Measurements from ENCODE around the gene PLEKHA5. TPM values are rescaled to one million over a fixed set of nuclear protein-coding genes. Genes with fewer than 3 reads are reported as not detected.
"Not testable (repeated sequence)": the region's sequence is repeated elsewhere in the genome, so short reads cannot be mapped to it uniquely, and the experiment has no call there.

The PLEKHA5 gene
- total RNA-seq, 1 donor from 2014 or later: 32.7 TPM

DNA sequence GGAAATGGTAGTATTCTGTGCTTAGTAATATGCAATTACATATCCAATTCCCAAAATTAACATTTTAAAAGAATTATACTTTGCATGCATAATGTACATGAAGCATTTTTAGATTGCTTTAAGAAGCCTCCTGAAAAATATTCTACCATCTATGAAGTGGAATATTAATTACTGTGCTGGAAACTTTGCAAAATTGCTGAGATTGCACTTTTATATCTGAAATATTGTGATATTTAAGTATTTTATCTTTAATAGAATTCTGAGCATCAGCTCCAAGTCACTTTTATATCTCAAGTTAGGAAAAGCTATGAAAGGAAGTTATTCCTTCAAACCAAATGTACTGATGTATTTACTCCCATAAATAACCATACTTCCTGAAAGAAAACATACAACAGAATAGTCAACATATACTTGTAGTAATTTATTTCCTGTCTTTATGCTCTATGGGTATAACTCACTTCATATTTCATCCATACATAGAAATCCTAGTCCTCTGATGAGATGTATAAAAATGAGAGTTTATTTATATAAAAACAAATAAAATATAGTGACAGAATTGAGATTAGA lies 152.7 kb downstream of the PLEKHA5 start:
- no peak for ATAC-seq

DNA sequence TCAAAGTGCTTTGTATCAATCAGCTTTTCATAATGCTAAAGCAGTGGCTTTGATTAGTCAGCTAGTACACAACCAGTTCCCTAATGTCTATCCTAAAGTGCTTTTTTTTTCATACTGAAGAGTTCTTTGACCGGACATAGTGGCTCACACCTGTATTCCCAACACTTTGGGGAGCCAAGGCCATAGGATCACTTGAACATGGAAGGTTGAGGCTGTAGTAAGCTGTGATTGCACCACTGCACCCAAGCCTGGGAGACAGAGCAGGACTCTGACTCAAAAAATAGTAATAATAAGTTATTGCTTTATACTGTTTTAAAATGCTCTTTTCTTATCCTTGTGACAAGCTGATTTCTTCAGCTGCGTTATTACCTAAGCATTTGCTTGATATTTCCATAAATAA lies 155.1 kb downstream of the PLEKHA5 start:
- no peak for ATAC-seq

DNA sequence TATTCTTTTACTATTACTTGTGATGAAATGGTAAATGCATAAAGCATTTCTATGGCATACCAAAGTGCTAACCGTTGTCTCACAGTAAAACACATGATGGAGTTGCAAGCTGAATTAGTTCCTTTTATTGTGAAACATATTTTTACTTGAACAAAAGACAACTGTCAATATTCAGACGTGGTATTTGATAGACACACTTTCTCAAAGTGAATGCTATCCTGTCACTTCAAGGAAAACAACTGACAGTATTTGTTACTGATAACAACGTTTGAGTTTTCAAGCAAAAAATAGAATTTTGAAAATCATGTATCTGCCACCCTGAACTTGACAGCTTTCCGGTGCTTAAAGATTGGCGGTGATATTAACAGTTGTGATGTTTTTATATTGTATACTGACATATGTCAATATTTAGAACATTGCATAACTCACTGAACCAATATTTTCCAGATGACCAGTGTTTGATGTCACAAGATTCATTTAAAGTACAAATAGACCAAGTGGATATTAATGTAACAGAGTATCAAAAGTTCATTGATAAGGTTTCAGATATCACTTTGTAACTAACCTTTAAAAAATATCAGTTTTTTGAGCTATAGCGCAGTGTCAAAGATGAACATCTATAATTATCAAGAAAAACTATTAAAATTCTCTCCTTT lies 156.4 kb downstream of the PLEKHA5 start:
- no peak for ATAC-seq

DNA sequence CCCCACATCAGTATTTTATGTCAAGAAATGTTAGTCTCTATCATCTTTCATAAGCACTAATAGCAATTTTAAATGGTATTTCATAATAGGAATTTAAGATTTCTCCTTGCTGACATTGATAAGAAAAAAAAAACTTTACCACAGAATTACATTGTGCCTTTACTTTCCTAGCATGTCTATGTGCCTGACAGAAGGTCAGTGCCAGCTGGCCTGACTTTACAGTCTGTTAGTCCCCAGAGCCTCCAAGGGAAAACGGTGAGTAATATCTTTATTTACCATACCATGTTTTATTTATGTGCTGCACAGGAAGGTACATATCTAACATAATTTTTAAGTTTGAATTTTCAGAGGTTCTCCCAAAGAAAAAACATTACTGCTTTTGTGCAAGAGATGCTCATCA lies 157.8 kb downstream of the PLEKHA5 start:
- ATAC-seq: no peak

DNA sequence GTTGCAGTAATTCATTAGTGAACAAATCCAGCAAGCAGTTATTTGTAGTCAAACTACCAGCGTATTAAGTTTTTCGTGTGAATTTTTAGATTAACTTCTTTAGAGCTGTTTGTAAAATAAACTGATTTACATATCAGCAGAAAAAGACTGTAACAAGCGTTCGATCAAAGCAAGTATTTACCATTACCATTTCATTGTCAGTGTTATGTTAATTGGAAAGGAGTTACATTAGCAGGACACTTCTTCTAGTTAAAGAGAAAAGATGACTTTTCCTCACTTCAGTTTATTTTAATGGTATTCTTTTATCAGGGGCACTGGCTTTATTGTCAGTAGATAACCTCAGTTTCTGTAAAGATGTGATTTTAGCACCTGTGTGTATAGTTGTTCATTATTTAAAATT lies 158.6 kb downstream of the PLEKHA5 start:
- no peak for ATAC-seq

DNA sequence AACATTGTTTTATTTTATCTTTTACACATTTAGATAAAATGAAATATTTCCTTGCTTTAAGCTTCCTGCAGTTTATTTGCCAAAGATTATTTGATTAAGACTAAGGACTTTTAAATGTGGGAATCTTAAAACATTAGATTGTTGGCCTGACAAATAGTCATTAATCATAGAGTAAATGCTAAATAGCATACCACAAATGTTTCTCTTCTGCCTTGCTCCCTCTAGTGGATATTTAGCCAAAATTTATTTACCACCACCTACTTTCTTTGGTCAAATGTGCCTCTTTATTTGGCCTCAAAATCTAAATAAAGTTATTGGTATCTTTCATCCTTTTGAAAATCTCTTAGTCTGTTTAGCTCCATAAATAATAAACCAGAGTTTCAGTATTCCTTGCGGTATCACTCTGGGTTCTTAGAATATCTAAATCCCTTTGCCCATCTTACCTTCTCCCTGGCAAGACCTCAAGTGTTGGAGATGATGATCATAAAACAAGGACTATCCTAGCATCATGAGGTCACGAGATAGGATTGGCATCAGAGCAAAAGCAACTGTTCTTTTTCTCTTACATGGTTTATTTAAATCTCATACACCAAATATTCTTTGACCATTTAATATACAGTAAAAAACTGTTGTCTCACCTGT lies 159.2 kb downstream of the PLEKHA5 start:
- no peak for ATAC-seq

DNA sequence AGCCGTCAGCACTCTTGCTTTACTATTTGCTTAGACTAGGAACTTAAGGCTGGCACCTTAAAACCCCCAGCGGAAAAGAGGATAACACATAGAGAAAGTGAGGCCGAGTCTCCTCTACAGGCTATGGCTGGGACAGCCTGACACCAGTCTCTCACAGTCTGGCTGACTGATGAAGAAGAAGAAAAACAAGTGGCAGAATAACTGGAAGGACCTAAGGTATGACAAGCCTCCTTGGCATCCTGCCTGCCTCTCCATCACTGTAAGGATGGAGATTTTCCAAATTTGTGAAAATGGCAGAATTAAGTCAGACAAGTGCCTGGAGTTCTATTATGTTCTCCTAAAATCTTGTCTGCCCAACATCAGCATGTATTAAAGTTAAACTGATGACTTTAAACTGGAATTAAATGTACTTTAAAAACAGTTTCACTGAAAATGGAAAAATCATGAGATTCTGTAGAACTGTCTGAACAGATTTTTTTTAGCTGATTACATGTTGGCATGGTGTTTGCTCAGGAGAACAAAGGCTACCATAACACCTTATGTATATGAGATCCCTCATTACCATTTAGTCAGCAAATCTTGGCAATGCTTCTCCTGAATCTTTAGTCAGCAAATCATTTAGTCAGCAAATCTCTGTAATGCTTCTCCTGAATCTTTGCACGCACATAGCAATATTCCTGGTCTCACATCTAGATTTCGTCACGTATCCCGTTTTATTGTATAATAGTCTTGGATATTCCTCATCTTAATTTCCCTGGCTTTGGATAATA lies 169.5 kb downstream of the PLEKHA5 start:
- ATAC-seq: peak; percentile 80

DNA sequence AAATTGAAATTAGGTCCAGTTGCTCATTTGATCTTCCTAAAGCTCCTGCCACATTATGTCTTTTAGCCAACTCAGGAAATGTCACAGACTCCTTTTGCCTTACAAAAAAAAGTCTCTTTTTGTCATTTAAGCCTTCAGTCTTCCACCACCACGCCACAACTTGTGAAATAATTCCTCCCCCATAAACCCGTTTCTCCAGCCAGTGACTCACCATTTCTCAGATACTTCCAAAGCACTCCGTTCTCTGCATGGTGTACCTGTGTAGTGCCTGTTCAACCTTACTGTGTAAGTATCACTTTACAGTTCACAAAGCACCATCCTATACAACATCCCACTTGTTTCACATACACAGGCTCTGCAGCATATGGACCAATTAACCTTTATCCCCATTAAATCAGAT lies 170.2 kb downstream of the PLEKHA5 start:
- ATAC-seq: peak; percentile 92

DNA sequence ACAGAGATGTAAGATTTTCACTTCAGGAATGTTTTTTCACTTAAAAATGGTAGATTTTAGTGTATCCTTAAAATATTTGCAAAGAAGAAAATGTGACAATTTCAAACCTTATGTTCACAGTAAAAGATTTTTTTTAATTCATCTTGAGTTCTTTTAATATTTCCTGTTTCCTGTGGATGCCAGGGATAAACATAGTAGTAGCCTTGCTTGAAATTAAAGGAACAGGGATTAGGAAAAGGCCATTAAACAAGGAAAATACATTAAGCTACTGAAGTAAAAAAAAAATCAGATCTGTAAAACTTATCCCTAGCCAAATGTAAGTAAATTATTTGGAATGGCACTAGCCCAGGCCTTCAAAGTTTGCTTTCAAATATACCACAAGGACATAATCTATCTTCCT lies 171.7 kb downstream of the PLEKHA5 start:
- no peak for ATAC-seq

DNA sequence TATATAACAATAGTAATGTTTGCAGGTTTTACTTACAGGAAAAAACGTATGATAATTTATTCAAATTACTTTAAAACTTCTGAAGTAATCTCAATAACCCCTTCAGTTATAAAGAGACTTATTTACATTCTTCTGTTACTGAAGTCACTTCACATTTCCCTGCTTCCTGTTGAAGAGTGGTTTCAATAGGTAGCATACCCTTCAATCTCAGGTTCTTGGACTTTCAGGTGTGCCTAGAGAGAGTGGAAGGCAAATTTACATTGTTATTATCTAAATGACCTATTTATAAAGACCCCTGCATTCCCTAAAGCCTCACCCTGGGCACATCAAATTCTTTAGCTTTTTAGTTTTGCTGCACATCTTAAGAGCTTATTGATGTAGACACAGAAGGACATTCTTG lies 172.2 kb downstream of the PLEKHA5 start:
- ATAC-seq: no peak

DNA sequence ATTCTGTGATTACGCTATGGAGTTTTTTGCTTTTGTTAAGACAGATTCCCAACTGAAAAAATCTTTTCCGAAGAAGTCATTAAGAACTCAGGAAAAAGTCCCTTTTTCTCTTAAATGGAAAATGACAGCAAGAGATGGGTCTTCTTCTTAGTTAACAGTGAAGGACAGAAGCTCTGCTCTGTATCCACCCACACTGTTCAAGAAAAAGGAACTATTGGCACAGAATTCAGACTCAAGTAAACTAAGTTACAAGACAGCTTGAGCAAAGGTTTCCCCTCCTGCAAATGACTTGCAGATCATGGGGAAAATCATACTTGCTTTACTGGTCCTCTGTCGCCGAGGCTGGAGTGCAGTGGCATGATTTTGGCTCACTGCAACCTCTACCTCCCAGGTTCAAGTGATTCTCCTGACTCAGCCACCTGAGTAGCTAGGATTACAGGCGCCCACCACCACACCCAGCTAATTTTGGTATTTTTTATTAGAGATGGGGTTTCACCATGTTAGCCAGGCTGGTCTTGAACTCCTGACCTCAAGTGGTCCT lies 172.6 kb downstream of the PLEKHA5 start:
- no peak for ATAC-seq

DNA sequence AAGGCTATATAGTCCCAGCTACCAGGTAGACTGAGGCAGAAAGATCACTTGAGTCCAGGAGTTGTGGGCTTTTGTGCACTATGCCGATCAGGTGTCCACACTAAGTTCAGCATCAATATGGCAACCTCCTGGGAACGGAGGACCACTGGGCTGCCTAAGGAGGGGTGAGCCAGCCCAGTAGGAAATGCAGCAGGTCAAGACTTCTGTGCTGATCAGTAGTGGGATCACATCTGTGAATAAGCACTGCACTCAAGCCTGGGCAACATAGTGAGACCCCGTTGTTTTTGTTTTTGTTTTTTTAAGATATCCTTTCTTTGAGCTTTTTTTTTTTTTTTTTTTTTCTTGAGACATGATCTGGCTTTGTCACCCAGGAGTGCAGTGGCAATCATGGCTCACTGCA lies 174.0 kb downstream of the PLEKHA5 start:
- ATAC-seq: no peak

DNA sequence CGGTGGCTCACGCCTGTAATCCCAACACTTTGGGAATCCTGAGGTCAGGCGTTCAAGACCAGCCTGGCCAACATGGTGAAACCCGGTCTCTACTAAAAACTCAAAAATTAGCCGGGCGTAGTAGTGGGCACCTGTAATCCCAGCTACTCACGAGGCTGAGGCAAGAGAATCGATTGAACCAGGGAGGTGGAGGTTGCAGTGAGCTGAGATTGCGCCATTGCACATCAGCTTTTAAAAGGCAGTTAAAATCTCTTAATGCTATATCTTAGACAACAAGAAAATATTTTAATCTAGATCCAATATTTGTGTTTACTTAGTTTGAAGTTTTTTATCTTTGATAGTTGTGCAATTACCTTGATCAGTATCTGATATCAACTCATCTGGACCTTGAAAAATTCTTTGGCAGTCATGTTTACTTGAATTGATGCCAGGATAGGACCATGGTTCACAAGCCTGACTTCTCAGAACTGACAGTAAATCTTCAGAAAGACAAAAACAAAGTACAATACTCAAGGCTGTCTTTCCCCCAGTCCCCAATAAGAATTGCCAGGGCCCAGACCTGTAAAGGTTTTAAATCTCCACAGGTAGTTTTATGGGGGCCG lies 174.7 kb downstream of the PLEKHA5 start:
- ATAC-seq: no peak

DNA sequence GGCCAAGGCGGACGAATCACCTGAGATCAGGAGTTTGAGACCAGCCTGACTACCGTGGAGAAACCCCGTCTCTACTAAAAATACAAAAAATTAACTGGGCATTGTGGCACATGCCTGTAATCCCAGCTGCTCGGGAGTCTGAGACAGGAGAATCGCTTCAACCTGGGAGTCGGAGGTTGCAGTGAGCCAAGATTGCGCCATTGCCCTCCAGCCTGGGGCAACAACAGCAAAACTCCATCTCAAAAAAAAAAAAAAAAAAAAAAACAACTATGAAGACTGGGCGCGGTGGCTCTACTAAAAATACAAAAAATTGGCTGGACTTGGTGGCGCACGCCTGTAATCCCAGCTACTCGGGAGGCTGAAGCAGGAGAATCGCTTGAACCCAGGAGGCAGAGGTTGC lies 176.1 kb downstream of the PLEKHA5 start:
- not testable (repeated sequence) for ATAC-seq

DNA sequence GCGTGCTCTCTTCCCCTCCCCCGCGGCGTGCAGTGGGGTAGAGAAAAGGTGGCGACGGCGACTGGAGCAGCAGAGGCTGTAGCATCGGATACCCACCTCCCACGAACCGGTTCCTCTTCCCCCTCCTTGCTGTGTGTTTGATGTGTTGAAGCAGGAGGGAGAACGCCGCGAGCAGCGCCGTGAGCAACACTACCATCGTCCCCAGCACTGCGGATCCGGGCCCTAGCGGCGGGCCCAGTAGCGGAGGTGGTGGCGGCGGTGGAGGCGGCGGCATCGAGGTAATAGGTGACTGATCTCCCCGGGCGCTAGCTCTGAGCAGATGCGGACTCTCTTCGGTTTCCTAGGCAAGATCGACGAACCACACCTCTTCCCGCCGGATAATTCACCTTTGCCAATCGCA lies 176.8 kb downstream of the PLEKHA5 start:
- no peak for ATAC-seq

DNA sequence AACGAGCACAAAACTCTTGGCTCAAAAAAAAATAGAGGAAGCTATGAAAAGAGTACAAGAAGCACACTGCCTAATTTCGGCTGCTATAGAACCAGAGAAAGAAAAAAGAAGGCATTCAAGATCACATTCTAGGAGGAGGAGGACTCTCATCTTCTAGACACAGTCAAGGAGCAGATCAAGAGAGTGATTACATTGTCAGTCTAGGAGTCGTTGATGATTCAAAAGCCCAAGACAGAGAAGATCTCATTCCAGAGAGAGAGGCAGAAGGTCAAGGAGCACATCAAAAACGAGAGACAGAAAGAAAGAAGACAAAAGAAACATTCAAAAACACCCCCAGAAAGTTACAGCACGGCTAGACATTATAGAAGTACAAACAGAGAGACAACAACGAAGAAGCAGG lies 177.9 kb downstream of the PLEKHA5 start:
- ATAC-seq: no peak

DNA sequence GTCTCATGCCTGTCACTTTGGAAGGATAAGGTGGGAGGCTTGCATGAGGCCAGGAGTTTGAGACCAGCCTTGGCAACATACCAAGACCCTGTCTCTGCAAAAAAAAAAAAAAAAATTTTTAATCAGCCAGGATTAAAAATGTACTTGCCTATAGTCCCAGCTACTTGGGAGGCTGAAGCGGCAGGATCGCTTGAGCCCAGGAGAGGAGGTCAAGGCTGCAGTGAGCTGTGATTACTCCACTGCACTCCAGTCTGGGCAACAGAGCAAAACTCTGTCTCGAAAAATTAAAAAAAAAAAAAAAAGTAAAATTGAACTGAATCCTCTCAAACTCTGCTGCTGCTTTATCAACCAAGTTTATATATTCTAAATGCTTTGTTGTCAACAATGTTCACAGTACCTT lies 181.6 kb downstream of the PLEKHA5 start:
- no peak for ATAC-seq

DNA sequence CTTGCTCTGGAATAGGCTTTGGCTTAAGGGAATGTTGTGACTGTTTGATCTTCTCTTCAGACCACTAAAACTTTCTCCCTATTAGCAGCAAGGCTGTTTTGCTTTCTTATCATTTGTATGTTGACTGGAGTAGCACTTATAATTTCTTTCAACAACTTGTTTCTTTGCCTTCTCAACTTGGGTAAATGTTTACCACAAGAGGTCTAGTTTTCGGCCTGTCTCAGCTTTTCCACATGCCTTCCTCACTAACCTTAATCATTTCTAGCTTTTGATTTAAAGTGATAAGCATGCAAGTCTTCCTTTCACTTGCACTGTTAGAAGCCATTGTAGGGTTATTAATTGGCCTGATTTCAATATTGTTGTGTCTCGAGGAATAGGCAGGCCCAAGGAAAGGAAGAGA lies 183.1 kb downstream of the PLEKHA5 start:
- no peak for ATAC-seq

DNA sequence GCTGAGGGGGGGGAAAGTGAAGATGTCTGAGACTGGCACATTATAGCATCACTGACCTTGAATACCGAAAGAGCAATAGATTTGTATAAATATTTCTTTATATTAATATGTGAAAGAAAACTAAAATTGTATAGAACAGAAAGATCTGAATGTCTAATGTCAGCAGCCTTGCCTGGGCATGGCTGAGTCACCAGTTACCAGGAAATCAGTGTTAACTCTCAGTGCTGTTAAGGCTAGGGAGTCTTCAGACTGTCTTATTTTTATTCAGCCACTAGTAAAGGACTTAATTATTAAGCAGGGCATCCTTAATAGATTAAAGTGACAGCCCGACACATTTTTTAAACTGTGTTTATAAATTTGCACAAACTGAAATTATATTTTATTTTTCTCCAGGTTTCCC lies 186.9 kb downstream of the PLEKHA5 start:
- peak; percentile 76 for ATAC-seq

DNA sequence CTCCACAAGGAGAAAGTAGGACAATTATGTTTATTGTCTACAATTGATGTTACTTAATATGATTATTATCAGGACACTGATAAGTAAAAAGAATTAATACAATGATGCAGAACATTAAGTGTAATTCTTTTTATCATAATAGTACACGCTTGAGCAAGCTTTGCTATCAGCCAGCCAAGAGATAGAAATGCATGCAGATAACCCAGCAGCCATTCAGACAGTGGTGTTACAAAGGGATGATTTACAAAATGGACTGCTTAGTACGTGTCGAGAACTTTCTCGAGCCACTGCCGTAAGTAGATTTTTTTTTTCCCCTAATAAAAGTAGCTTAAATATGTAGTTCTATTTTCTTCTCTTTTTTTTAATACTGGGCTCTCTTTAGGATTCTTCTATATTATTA lies 192.8 kb downstream of the PLEKHA5 start:
- no peak for ATAC-seq

DNA sequence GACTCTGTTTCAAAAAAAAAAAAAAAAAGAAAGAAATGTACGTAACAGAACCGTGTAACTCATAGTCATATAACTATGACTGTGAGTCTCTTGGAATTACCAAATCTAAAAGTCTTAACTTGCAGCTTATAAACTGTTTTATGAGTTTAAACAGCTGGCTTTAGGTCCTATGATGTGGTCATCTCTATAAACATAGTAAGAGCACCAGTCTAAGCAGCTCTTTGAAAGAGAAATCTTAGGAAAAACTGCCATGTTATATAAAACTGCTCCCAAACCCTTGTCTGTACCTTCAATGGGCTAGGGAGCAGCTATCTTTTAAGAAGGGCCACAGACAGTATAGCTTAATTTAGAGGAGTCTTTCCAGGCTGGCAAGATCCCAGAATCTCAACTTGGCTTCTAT lies 194.3 kb downstream of the PLEKHA5 start:
- no peak for ATAC-seq

DNA sequence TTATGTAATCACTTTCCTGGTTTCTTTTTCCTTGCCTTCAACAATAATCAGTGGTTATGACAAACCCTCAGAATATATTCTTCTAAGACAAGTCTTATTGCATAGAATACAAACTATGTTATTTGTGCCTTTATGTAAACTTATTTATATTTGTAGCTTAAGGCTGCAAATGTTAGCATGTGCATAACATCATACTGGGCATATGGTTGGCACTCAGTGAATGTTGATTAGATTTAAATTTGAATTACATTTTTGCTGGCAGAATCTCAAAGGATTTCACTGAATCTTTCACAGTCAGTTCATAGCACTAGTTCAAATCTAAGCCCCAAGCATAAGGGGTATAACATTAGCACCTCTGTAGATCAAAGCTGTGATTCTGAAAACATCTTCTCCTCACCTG lies 196.6 kb downstream of the PLEKHA5 start:
- no peak for ATAC-seq

DNA sequence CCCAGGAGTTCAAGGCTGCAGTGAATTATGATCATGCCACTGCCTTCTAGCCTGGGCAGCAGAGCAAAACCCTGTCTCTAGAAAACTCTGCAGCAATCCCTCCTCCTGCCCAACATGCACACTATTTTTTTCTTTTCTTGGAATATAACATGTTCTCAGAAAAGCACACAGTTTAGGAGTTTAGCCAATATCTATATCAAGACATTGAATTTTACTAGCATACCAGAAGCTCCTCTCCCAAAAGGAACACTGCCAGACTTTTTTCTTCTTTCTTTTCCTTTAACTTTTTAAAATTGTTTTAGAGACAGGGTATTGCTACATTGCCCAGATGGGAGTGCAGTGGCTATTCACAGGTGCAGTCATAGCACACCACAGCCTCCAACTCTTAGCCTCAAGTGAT lies 202.7 kb downstream of the PLEKHA5 start:
- ATAC-seq: no peak
